Right lobe of liver (tissue), 4 donors: Measurements from ENCODE around the gene COL3A1.

Experiments
- POLR2A ChIP-seq: fragments of 450-650 bp; IDR thresholded peaks from one replicate; pipeline ENCODE4 v1.6.1; 2017; ENCODE audit warnings: antibody characterized with exemption, mild to moderate bottlenecking
- TF ChIP-seq, protein P1 (sequence below), 4 donors: fragments of 200-600 bp in 3 of 4; fragments of 450-650 bp in 1 of 4; IDR thresholded peaks; one replicate each; pipeline versions ENCODE4 v1.5.1 to v1.8.0; 2016 to 2022; ENCODE audit warnings: antibody characterized with exemption in 4 of 4, mild to moderate bottlenecking in 2 of 4
- donor health status: DM: no; HTN: no; CAD: no.
- donor health status: DM: no; HTN: no; CAD: no.
- donor health status: DM: no; HTN: yes; CAD: no.

DNA sequence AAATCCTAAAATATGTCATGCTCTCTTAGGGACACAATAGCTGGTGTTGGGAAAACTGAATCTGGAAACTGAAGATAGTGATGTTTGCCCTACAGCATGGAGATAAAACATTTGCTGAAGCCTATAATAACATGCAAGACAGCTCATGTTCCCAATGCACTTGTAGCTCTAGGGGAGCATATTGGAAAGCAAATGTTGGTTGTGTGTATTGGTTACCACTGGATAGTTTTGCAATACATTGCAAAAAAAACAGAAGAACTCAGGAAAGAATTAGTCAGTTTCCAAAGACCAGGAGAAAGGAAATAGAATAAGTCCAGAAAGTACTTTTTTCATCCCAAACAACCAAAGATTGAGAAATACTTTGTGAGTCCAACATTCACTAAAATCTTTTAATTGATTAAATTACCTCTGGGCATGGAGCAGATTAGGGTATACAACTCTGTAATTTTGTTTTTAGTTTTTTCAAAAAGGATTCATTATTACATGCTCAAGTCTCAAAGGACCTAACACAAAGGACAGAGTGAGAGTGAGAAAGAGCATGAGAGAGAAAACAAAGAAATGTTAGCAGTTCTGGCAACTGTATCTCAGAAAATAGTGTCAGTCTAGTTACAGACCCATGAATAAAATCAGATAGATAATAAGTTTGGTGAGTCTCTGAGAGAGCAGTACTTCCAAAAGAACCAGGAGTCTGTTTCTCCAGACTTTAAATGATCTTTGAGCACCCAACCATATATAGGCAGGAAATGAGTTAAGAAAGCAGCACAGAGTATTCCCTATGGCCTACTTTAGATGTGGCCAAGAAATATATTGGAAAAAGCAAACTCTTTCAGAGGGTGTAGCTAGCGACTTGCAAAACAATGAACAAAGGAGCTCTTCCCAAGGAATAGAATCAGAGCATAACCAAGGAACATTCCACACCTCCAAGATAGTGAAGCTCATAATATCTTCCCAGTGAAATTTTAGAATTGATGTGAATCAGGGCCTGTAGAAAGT, 36.6 kb upstream of the COL3A1 start:
- TF ChIP-seq, protein P1, sequence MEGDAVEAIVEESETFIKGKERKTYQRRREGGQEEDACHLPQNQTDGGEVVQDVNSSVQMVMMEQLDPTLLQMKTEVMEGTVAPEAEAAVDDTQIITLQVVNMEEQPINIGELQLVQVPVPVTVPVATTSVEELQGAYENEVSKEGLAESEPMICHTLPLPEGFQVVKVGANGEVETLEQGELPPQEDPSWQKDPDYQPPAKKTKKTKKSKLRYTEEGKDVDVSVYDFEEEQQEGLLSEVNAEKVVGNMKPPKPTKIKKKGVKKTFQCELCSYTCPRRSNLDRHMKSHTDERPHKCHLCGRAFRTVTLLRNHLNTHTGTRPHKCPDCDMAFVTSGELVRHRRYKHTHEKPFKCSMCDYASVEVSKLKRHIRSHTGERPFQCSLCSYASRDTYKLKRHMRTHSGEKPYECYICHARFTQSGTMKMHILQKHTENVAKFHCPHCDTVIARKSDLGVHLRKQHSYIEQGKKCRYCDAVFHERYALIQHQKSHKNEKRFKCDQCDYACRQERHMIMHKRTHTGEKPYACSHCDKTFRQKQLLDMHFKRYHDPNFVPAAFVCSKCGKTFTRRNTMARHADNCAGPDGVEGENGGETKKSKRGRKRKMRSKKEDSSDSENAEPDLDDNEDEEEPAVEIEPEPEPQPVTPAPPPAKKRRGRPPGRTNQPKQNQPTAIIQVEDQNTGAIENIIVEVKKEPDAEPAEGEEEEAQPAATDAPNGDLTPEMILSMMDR (IDR thresholded peaks at IDR 0.05), result no peak
- TF ChIP-seq POLR2A, result no peak
